ENCODE results near the gene UBE2E3. TPM values are rescaled to one million over a fixed set of nuclear protein-coding genes. Genes with fewer than 3 reads are reported as not detected.

The UBE2E3 gene
- total and polyA plus RNA-seq, 4 donors: 21.3 to 51.5 (median 32.0) TPM

- no peak overlapping the region for H3K4me3 ChIP-seq (ENCODE audit: low read depth in 1 of 3, low read length in 3 of 3)
- no peak for DNase-seq (ENCODE audit: low spot score)
- H3K4me1 ChIP-seq (ENCODE audit: control insufficient read depth in 4 of 4, insufficient read depth in 4 of 4, low read length in 3 of 4): peaks cover 0 to 7% (median 5%) of the 10 kb centered on the region in 4 donors
- no peak overlapping the region for H3K9ac ChIP-seq (ENCODE audit: low read depth in 1 of 2, low read length in 2 of 2)
- H3K36me3 ChIP-seq (ENCODE audit: control insufficient read depth in 4 of 4, insufficient read depth in 3 of 4, low read depth in 1 of 4, low read length in 3 of 4): no peaks in the 10 kb centered on the region
- no peak overlapping the region for H3K27ac ChIP-seq (ENCODE audit: low read depth in 1 of 2, low read length in 2 of 2)
- no peaks in the 10 kb centered on the region for H3K27me3 ChIP-seq (ENCODE audit: control insufficient read depth in 4 of 4, insufficient read depth in 4 of 4, low read length in 3 of 4)
- no peak for TF ChIP-seq GABPA (IDR thresholded peaks at IDR 0.05 in 1 of 2, conservative IDR thresholded peaks at IDR 0.05 in 1 of 2)
- TF ChIP-seq HNF4A (conservative IDR thresholded peaks at IDR 0.05): no peak
- no peak for TF ChIP-seq RXRA (IDR thresholded peaks at IDR 0.05)
- no peak for TF ChIP-seq TAF1 (conservative IDR thresholded peaks at IDR 0.05)
- no peak for TF ChIP-seq REST (IDR thresholded peaks at IDR 0.05)
- TF ChIP-seq FOXA1 (IDR thresholded peaks at IDR 0.05): no peak
- TF ChIP-seq YY1 (IDR thresholded peaks at IDR 0.05): no peak
- WGBS: 96% methylated on average over 1 of the region's 1 CpG
- H3K9me3 ChIP-seq (ENCODE audit: control insufficient read depth in 4 of 4, low read length in 3 of 4): no peaks in the 10 kb centered on the region
Measured at GRCh38 chr2:180990794-180991193, 10.4 kb downstream of the UBE2E3 start.

- no peaks in the 10 kb centered on the region for H3K9me3 ChIP-seq (ENCODE audit: control insufficient read depth in 4 of 4, low read length in 3 of 4)
- no peak overlapping the region for H3K27ac ChIP-seq (ENCODE audit: low read depth in 1 of 2, low read length in 2 of 2)
- TF ChIP-seq YY1 (IDR thresholded peaks at IDR 0.05) (no peak), EGR1 (IDR thresholded peaks at IDR 0.05; ENCODE audit: low read depth in 2 of 2) (no peak), FOXA2 (IDR thresholded peaks at IDR 0.05) (no peak), NR2F2 (IDR thresholded peaks at IDR 0.05) (no peak), GABPA (IDR thresholded peaks at IDR 0.05 in 1 of 2, conservative IDR thresholded peaks at IDR 0.05 in 1 of 2) (no peak), TAF1 (conservative IDR thresholded peaks at IDR 0.05) (no peak), HNF4A (conservative IDR thresholded peaks at IDR 0.05) (no peak), FOXA1 (IDR thresholded peaks at IDR 0.05) (no peak), RAD21 (IDR thresholded peaks at IDR 0.05) (no peak), RXRA (IDR thresholded peaks at IDR 0.05) (no peak), CTCF (IDR thresholded peaks at IDR 0.05; ENCODE audit: low read depth, low read length, missing input control) (no peak), REST (IDR thresholded peaks at IDR 0.05) (no peak), ATF3 (IDR thresholded peaks at IDR 0.05) (no peak), SP1 (IDR thresholded peaks at IDR 0.05) (no peak), HNF4G (IDR thresholded peaks at IDR 0.05) (no peak), MAX (IDR thresholded peaks at IDR 0.05) (no peak), JUND (IDR thresholded peaks at IDR 0.05) (no peak), ZBTB33 (IDR thresholded peaks at IDR 0.05) (no peak)
- no peak for DNase-seq (ENCODE audit: low spot score)
- H3K27me3 ChIP-seq (ENCODE audit: control insufficient read depth in 4 of 4, insufficient read depth in 4 of 4, low read length in 3 of 4): no peaks in the 10 kb centered on the region
- no peaks in the 10 kb centered on the region for H3K36me3 ChIP-seq (ENCODE audit: control insufficient read depth in 4 of 4, insufficient read depth in 3 of 4, low read depth in 1 of 4, low read length in 3 of 4)
- WGBS: 96% methylated on average over 3 of the region's 3 CpGs
- peaks cover 0 to 7% (median 5%) of the 10 kb centered on the region in 4 donors for H3K4me1 ChIP-seq (ENCODE audit: control insufficient read depth in 4 of 4, insufficient read depth in 4 of 4, low read length in 3 of 4)
- H3K4me3 ChIP-seq (ENCODE audit: low read depth in 1 of 3, low read length in 3 of 3): no peak overlapping the region
- no peak overlapping the region for H3K9ac ChIP-seq (ENCODE audit: low read depth in 1 of 2, low read length in 2 of 2)
Measured at GRCh38 chr2:180991361-180991760, 11.0 kb downstream of the UBE2E3 start.

Measured in liver (tissue), 9 donors.